GM19397 (cell line): ENCODE measurements around the gene SOHLH1.

Experiments used
- ATAC-seq: cut with Tn5 transposase; IDR thresholded peaks from one replicate; pipeline ENCODE4 v1.9.1; 2021; ENCODE audit warnings: mild to moderate bottlenecking, moderate library complexity; ENCODE audit not compliant: unreplicated experiment

The SOHLH1 gene

DNA sequence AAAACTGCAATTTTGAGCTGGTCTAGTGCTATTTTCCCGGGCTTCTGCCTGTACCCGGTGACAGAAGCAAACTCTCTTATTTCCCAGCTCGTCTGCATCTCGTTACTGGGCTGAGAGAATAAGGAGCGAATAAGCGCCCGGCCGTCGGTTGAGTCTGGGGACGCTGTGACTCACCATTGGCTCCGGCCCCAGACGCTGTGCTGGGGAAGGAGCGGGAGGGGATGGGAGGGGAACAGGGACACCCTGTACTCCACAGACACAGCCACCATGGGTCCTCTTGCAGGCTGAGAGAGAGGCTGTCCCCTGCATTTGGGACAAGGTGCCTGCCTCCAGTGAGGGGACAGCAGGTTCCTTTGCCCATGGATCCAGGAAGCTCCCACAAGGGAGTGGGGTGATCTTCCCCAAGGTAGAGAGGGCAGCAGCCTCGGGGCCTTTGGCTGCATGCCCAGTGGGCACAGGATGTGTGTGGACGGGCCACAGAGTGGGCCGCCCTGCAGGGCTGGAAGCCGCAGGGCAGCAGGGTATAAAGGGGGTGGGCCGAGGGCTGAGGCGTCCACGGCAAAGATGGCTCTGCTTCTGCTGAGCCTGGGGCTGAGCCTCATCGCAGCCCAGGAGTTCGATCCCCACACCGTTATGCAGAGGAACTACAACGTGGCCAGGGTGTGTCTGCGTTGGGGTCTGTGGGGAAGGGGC is 36.4 kb downstream of the SOHLH1 start, which contains the start of gene LCN9:
TSS of gene LCN9 (plus strand) at position 552 of the 693 bp plus-strand sequence. CDS start at position 565, 13 bp downstream.
- ATAC-seq: no peak

DNA sequence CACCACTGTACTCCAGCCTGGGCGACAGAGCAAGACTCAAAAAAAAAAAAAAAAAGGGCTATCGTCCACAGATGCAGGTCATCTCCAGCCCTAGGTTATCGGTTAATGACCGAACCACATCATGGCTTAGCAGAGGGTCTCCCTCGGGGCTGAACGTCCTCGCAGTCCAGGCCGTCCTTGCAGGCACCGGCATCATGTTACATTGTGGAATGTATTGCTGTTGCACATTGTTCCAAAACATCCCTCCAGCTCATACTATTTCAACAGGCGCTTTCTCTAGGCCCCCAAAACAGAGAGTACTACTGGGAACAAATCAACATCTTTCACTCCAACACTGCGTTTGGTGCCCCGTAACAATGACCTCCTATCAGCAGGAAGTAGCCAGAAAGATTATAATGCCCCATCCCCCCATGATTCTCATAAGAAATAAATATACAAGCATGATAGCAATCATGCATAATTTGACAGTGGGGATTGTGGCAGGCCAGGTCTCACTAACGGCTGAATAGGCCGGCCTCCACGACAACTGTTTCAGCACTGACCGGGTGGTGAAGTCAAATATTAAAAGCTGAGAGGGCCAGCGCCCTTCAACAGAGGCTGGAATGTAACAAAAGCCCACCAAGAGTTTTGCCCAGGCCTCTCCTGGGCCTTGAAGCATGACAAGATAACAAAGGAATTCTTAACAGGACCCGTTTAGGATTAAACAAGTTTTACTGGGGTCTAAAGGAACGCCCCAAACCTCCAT is 37.3 kb downstream of the SOHLH1 start:
- no peak for ATAC-seq

DNA sequence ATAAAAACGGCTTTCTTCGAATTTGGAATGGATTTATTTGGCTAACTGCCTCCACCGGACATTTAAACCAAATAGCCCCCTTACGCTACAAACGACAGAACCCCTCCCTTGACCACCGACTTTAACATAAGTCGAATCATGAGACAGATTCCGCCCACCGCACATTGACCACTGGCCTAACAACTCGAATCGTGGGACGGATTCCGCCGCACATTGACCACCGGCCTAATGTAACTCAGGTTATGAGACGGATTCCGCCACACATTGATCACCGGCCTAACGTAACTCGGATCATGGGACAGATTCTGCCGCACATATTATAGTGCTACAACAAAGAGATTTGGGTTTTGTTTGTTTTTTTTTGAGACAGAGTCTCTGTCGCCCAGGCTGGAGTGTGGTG is 38.9 kb downstream of the SOHLH1 start:
- ATAC-seq: no peak

DNA sequence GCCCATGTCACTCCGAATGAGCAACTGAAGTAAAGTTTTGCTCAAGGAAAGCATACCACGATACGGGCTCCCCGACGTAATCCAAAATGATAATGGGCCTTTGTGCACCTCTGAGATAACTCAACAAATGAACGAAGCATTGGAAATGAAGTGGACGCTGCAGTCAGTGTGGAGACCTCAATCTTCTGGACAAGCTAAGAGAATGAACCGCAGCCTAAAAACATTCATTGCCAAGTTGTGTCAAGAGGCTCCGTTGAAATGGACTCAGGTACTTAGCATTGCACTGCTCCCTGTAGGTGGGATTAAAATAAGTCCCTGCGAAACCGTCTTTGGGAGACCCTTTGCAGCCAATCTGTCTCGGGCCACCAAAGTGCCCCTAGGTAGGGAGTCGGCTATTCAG is 40.0 kb downstream of the SOHLH1 start:
- no peak for ATAC-seq

DNA sequence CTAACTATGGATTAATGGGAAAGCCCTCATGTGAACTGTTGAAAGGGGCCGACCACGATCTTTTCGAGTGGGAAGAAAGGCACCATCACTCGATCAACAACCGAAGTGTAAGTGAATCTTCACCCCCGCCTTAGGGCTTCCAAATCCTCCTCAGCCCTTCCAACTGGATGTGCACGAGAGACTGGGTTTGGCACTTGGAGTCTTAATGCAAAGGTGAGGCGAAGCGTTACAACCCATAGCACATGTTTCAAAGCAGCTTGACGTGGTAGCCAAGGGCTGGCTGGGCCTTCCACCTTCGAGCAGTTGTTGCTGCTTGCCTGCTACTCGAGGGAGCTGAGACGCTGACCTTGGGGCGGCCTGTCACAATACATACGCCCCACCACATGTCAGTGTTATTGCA is 41.9 kb downstream of the SOHLH1 start:
- no peak for ATAC-seq

DNA sequence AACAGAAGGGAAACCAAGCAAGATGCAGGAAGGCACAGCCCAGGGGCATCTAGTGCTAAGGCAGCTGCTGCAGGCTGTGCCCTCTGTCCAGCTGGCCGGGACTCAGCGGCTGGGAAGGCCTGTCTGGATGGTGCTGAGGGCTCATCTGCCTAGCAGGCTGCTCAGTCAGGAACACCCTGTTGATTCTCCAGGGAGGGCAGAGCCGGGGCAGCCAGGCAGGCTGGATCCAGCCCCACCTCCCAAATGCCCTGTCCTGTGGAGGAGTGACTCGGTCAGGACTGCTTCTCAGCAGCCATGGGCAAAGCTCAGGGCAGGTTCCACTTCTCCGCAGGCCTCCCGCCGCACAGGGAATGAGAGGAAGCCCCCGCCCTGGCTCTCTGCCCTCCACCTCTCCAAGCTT is 44.0 kb downstream of the SOHLH1 start:
- ATAC-seq: no peak

DNA sequence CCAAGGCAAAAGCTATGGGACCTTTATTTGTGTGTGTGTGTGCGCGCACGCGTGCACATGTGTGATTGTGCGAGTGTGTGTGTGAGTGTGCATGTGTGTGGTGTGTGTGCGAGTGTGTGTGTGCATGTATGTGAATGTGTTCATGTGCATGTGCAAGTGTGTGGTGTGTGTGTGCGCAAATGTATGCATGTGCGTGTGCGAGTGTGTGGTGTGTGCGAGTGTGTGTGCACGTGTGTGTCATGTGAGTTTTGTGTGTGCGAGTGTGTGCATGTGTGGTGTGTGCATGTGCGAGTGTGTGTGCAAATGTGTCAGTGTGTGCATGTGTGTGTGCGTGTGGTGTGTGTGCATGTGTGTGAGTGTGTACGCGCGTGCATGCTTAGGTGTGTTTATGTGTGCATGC is 48.9 kb downstream of the SOHLH1 start:
- ATAC-seq: no peak

DNA sequence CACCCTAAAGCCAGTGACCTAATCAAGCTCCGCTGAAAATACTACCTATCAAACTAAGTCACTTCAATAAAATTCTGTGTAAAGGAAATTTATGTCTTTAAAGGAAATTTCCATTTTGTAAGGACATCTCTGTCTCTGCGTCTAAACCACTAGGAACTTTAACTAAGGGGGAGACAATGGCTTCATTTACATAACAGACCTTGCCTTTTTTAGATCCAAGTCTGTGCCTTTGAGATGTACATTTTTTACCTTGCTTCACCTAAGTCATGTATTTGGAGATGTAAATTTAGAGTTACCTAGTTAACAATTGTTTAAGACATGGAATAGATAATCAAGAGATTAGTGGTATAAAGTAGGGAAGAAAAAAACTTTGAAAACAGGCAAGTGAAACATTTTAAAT is 49.8 kb downstream of the SOHLH1 start:
- ATAC-seq: no peak

DNA sequence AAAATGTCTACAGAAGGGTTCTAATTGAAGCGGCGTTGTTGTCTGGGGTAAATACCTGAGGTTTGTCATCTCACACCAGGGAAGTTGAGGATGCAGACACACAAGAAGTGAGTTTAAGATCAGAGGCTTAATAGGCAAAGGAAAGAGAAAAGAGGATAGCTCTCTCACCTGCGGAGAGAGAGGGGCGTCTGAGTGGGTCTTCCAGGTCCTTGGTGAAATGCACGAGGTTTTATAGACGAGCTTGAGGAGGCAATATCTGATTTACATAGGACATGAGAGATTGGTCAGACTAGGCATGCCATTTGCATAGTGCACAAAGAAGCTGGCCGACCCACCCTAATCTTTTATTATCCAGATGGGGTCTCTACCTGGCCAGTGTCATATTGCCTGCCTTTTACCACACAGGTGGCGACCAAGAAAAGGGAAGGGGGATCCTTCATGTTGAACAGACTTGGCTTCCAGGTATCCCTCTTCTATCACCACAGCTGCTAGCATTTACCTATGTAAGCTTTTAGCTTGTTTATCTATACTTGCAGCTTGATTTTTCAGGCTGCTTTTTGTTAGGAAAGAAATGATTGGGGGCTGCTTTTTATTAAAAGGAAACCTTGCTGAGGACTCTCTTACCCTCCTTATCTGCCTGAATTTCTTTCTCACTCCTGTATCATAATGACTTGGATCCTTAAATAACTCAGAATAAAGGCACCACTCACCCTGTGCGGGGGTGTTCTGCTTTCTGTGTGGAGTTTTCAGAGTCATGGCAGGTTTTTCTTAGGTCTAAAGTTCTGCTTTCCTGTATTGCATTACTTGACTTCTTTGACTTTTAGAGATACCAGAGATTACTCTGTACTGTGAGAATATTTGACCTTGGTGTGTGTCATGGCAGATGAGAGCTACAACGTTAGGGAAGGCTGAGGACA is 50.5 kb downstream of the SOHLH1 start:
- ATAC-seq: no peak

DNA sequence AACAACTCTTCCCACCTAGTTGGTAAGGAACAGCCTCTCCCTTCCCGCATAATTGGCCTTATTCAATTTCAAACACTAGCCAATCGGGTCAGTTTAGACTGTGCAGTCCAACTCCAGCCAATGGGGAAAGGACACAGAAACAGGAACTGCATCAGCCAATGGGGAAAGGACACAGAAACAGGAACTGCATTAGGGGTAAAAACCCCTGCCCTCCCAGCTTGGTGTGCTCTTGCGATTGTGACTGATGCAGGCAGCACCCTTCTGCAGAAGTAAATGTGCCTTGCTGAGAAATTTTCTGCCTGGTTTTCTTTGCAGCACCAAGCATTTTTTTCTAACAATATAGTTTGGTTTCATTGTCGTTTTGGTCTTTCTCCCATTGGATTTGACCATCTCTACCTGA is 51.4 kb downstream of the SOHLH1 start:
- no peak for ATAC-seq

DNA sequence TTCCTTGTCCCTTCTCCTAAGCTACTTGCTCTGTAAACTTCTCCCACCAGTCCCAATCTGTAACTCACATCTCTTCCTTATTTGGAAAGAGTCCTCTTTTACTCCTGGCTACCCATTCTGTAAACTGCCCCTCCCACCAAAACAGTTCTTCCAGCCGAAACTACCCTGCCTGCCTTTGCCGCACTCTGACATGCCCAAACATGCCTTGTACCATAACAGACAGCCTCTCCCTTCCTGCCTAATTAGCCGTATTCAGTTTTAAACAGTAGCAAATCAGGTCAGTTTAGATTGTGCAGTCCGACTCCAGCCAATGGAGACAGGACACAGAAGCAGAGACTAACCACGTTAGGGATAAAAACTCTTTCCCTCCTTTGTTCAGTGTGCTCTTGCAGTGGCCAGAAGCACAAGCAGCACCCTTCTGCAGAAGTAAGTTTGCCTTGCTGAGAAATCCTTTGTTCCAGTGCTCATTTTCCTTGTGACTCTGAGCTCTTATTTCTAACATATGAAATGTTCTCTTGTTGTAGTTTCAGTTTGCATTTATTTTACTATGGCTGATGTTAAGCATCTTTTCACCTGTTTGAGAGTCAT is 54.6 kb downstream of the SOHLH1 start:
- no peak for ATAC-seq
